SH-SY5Y (cell line): ENCODE data around the gene GTSE1.

Experiments
- GATA2 ChIP-seq: IDR thresholded peaks from 2 replicates; pipeline ENCODE4 v1.6.1; 2011; ENCODE audit warnings: mild to moderate bottlenecking, low read depth, low read length
- GATA3 ChIP-seq: IDR thresholded peaks from 2 replicates; pipeline ENCODE4 v1.6.1; 2011; ENCODE audit warnings: low read depth, mild to moderate bottlenecking, low read length, moderate library complexity

The GTSE1 gene

DNA sequence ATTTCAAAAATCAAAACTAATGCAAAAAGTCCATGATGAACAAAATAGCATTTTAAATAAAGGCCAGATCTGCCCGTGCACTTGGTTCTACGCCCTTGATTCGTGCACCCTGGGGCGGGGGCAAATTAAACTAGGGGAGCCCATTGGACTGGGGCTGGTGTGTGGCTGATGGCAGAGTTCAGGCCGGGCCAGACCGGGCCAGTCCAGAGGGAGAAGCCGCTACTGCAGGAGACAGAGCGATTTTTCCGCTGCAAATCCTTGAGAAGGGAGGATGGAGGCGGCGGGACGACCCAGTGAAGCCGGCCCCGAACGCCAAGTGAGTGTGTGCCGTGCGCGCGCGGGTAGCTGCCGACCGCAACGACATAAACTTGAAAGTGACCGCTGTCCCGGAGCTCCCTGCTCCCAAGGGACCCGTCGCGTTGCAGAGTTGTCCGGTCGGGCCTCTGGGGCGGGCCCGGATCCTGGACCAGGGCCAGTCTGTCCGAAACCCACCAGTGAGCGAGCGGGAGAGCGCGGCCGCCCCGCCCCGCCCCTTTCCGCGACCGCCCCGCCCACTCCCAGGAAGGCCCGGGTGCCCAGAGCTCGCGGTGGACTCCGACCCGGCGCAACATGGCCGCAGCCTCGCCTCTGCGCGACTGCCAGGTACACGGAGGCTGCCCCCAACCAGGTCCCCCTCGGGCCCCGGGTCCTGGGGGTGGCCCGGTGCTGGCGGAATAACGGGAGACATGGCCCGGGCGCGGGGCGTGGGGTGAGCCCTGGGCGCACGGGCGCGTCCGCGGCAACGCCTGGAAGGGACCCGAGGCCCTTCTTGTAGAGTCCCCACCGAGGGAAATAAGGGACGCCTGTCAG, 29.0 kb upstream of the GTSE1 start, which contains the start of gene TTC38:
TTC38 (plus strand) TSS at position 578 of the 849 bp plus-strand sequence; CDS start at position 610, 32 bp downstream.
- no peak for TF ChIP-seq GATA3
- TF ChIP-seq GATA2, result no peak

DNA sequence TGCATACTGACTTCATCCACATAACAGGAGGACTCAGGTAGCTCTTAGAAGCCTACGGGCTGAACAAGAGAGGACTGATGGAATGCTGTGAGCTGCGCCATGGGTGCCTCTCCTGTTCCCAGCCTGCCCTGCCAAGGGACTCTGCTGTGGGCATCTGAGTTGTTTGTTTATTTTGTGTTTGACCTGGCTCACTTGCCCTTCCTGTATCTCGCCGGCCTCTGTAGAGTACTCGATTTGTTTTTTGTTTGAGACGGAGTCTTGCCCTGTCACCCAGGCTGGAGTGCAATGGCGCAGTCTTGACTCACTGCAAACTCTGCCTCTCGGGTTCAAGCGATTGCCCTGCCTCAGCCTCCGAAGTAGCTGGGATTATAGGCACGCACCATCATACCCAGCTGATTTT, 27.1 kb upstream of the GTSE1 start:
- TF ChIP-seq GATA2 (no peak), GATA3 (no peak)

DNA sequence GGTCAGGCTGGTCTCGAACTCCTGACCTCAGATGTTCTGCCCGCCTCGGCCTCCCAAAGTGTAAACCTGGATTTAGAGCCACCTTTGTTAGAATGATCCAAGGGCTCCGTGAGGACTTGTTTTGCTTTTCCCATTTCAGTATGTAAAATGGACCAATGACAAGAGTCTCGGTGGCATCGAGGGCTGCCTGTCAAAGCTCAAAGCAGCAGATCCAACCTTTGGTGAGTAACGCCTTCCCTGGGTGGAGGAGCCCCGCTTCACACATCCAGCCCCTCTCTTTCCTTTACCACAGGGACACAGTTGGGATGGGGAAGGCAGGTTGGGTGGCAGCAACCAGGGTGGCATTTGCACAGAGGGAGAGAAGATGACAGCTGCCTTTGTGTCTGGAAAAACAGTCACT, 24.5 kb upstream of the GTSE1 start:
- TF ChIP-seq GATA3, result no peak
- no peak for TF ChIP-seq GATA2

DNA sequence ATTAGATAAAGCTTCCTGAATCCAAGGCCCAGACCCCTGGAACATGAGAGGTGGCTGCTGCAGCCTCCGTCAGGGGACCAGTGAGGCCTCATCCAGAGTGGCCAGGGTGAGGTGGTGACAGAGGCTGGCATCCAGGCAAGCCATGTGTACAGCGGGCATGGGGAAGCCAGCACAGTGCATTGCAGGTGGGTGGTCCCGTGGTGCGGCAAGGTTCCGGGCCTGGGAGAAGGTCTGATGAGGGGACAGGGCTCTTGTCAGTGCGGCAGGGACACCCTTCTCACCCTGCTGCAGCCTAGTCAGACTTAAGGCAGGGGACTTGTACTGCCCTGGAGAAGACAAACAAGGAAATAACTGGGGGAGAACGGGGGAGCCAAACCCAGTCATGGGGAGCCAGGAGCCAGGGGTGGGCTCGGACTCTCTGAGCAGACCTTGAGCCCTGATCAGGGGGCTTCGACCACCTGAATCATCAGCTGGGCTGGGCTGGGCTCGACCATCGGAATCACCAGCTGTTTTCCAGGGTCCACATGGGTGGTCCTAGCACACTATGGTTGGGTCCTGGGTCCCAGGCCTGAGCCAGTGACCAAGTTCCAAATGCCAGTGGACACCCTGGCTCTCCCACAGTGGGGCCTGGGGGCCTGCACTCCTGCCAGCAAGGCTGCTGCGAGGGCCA, 23.8 kb upstream of the GTSE1 start:
- TF ChIP-seq GATA2, result no peak
- no peak for TF ChIP-seq GATA3

DNA sequence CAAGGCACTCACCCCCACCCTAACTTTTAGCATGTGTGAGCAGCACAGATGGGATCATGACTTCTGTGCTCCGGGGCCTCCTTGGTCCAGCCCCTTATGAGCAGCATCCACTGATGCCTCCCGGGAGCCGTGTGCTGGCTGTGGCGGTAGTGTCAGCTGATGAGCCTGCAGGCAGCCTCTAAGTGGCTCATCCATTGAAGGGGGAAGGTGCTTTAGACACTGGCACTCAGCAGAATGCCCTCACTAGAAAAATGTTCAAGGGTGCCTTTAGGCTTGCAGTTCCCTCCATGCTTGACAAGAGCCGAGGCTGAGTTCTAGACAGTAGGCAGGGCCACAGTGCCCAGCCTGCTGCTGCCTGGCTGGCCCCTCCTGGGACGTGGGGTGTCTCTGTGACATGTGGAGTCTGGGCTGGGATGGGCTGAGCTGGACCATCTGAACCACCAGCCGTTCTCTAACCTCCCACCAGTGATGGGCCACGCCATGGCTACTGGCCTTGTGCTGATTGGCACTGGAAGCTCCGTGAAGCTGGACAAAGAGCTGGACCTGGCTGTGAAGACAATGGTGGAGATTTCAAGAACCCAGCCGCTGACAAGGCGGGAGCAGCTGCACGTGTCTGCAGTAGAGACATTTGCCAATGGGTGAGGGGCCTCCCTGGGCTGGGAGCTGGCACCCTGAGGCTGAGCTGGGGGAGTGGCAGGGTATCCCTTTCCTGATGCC, 23.1 kb upstream of the GTSE1 start:
- TF ChIP-seq GATA3, result no peak
- TF ChIP-seq GATA2, result no peak

DNA sequence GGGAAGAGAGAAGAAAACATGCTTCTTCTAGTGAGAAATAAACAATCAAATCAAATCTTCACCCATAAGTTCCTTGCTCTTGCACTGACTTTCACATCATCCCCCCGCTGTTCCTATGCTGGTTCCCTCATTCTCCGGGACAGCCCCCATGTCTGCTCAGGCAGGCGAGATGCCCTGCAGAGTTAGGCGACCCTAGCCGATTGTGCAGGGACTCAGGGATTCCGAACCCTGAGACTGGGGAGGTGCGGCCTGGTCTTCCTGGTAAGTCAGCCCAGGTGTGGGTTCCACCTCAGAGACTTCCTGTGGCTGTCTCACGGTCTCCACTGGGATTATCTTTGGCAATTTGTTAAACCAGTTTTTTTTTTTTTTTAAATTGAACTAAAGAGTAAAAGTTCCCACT, 22.3 kb upstream of the GTSE1 start:
- TF ChIP-seq GATA2 (no peak), GATA3 (no peak)

DNA sequence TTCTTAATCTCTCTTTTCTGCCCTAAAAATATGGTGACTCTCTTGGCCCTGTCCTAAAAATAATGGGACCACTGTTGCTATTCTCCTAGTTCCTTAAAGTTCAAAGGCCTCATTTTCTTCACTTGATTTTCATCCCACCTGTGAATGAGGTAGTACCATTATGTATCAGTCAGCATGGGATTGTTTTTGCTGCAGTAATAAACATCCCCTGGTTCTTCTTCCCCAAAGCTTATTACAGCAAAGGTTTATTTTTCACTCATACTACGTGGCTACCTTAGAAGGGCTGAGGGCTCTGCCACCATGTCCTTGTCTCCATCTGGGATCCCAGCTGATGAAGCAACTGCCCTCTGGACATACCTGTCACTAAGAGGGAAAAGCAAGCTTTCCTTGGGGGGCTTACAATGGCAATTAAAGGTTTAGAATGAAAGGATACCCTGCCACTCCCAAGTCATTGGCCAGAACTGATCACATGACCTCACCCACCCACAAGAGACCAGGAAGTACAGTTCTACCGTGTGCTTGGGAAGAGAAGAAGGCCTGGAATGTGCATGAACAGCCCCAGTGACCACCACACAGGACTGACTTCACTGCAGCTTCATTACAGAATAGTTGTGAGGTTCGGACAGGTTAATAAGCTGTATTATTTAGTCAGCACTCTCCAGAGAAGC, 21.1 kb upstream of the GTSE1 start:
- no peak for TF ChIP-seq GATA3
- no peak for TF ChIP-seq GATA2

DNA sequence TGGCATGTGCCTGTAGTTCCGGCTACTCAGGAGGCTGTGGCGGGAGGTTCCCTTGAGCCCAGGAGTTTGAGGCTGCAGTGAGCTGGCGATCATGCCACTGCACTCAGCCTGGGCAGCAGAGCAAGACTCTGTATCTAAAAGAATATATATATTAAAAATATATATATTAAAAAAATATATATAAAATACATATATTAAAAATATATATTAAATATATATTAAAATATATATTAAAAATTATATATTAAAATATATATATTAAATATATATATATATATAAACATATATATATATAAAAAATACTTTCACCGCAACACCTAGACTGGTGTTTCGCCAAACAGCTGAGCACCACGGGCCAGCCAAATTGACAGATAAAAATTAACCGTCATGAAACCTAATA, 20.1 kb upstream of the GTSE1 start:
- no peak for TF ChIP-seq GATA3
- no peak for TF ChIP-seq GATA2

DNA sequence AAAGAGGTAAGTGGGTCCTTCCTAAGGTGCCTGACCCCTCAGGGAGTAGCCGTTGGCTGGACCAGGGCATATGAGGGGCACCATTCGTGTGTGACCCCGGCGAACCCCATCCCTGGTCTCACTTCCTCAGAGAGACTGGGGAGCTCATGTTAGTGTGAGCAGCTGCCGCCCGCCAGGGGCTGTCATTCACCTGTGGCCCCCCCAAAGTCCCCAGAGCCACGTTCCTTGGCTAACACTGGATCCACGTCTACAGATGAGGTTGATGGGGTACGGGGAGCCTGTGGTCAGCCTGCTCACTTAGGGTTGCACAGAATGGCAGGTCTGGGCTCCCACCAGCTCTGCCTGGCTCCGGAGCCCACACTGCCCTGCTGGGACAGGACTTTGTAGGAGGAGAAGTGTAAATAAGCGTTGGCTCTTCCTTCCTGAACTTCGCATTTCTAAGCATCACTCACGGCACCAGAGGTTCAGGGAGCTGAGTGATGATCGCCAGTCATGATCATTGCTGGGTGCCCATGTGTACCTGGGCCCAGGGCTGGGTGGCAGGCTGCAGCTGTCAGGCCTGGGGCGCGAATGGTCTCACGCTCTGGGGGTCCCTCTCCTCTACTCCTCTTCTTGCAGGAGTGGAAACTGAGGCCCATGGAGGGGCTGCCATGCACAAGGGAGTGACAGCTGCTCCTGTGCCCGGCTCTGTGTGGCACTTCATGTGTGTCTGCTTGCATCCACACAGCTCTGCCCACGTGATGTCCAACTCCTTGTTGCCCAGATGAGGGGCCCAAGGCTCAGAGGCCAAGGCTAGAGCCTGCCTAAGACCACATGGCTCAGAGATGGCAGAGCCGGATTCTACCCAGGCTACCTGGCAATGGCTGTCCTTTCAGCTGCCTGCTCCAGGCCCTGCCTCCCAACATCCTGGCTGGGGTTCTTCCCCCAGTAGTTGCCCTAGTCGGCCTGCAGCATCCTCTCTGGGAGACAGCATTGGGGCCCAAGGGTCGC, 17.7 kb upstream of the GTSE1 start:
- TF ChIP-seq GATA2 (no peak), GATA3 (no peak)

DNA sequence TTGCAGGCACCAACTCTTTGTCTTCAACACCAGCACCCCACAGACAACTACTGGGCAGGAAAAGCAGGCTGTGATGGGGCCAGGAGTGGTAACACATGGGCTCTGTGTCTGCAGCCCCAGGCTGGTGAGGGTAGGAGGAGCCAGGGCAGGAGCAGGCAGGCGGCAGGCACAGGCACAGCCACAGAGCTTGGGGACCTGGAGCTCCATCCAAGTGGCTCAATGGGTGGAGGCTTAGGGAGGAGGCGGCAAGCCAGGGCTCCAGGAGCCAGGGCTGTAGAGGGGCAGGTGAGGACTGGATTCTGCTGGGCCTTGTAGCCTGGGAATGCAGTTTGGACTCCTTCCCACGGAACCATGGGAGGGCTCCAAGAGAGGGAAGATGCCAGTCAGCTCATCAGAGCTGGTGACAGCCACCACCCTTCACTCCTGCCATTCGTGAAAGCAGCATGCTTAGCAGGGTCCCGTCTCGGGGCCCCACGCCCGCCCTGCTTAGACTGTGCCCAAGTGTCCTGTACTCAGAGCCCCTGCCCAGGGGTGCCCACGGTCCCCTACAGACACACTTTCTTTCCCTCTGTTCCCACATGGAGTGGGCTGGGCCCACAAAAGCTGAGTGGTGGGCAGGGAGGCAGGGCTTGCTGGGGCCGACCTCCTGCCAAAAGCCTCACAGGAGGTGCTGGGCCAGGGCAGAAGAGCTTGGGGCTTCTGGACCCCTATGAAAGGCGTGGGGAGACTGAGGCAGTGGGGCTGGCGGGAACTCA, 16.4 kb upstream of the GTSE1 start:
- TF ChIP-seq GATA3 (no peak), GATA2 (no peak)

DNA sequence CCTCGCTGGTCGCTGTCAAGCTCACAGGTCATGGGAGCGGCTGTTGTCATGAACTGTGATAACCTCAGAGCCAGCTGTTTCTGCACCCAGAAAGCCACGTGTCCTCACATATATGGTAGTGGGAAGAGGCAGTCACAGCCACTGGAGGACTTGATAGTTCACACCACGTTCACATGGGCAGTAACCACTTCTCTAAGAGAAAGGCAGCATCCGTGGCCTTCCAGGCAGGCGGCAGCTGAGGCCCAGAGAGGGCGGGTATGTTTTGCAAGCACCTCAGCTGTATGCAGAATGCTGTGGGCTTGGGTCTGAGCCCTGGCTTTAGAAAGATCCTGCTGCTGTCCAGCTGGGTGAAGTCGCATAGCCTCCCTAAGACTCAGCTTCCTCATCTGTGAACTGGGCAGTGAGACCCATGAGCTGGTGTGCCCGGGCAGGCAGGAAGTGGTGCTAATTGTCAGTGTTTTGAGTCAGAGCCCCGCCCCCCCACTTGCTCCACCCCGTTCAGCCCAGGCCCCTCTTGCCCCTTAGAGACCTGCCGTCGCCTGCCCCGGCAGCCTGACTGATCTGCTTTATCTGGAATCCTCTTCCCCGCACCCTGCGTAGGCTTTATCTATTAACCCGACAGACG, 15.6 kb upstream of the GTSE1 start:
- no peak for TF ChIP-seq GATA3
- TF ChIP-seq GATA2, result no peak
